D721Med (cell line): ENCODE results near the gene IDI1.

Experiments used
- DNase-seq: peaks from one replicate; pipeline ENCODE4 v3.0.0; 2011; ENCODE audit warnings: low spot score; ENCODE audit not compliant: insufficient read length
- FAIRE-seq: peaks from 2 replicates; lab custom pipeline; 2011; peaks lifted over from hg19 to GRCh38; lab: Jason Lieb, UNC
- TF ChIP-seq, protein P1 (sequence below): IDR thresholded peaks from 2 replicates; pipeline ENCODE4 v1.5.1; 2012; ENCODE audit warnings: mild to moderate bottlenecking, control low read depth; ENCODE audit not compliant: insufficient read depth; ENCODE audit errors: missing control alignments

IDI1 gene

DNA sequence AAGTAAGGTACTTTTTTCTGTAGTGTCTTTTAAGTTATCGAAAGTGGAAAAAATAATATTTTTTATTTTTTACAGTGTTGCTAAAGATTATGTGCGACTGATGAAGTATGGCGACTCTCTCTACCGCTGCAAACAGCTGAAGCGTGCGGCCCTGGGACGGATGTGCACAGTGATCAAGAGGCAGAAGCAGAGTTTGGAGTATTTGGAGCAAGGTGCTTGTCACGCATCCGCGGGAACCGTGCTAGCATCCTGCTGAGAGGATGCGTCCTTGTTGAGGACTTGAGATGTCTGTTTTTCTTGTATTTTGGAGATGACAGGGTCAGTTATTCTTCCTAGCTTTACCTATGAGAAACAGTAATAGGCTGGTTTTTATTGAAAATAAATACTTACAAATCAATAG lies 52.9 kb downstream of the IDI1 start:
- TF ChIP-seq, protein P1, sequence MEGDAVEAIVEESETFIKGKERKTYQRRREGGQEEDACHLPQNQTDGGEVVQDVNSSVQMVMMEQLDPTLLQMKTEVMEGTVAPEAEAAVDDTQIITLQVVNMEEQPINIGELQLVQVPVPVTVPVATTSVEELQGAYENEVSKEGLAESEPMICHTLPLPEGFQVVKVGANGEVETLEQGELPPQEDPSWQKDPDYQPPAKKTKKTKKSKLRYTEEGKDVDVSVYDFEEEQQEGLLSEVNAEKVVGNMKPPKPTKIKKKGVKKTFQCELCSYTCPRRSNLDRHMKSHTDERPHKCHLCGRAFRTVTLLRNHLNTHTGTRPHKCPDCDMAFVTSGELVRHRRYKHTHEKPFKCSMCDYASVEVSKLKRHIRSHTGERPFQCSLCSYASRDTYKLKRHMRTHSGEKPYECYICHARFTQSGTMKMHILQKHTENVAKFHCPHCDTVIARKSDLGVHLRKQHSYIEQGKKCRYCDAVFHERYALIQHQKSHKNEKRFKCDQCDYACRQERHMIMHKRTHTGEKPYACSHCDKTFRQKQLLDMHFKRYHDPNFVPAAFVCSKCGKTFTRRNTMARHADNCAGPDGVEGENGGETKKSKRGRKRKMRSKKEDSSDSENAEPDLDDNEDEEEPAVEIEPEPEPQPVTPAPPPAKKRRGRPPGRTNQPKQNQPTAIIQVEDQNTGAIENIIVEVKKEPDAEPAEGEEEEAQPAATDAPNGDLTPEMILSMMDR = no peak
- FAIRE-seq (no peak), DNase-seq (no peak)

DNA sequence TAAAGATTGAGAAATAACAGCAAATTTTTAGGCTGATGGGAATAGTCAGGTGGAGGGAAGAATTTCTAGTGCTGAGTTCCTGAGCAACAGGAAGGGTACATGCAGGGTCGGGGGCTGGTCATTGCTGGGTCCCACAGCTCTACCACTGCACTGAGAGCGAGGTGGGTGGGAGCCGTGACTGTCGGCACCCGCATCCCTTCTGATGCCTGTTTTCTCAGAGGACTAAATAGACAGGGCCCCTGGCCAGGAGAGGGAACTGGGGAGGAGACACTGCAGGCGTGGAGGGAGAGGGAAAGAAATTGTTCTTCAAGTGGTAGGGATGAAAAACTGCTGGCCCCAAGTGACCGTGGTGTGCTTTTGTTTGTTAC lies 53.4 kb downstream of the IDI1 start:
- FAIRE-seq (no peak), DNase-seq (no peak)
- TF ChIP-seq, protein P1 = no peak

DNA sequence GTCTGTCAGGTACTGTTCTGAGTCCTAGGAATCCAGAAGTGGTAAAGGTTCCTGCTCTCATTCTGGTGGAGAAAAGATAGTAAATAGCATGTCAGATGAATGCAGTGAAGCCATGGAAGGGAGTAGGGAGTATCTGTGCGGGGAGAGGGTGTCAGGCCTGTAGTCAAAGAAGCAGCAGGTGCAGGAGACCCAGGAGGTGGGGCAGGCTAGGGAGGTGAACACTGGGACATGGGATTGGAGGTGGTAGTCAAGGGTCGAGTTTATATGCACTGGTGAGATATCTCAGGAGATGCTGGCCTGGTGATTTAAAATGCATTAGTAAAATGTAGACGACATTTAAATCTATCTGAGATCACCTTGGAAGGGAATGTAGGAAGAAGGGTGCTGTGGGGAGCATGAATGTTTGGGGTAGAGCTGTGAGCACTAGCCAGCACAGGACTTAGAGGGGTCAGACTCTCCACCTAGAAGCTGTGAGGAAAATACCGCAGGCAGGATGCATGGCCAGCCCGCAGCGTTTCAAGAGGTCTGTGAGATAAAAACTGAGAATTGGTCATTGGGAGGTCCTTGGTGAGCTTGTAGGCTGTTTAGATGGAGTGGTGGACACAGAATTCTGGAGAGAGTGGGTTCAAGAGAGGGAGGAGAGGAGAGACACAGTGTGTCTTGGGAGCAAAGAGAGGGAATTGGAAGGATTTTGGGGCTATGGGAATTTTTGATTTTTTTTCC lies 53.9 kb downstream of the IDI1 start:
- DNase-seq (no peak), FAIRE-seq (no peak)

DNA sequence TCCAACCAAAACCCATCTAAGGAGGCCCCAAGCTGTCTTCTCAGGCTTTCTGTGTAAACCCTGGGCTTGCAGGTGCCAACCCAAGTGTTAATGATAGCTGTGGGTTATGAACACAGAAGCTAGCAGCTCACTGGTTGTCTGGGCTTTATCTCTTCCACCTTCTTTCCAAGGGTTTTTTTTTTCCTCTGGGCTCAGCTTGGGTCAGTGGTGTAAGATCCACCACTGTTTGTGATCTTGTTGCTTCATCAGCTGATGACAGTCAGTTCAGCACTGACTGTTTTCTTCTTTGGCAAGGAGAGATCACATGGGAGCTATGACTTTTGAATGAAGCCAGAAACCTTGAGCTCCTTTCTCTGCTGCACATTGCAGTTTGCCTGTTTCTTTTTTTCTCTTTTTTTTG lies 56.0 kb downstream of the IDI1 start:
- TF ChIP-seq, protein P1 = no peak
- FAIRE-seq = no peak

More for the DNA sequence above, 53.9 kb downstream of the IDI1 start:
- TF ChIP-seq, protein P1 = no peak

DNA sequence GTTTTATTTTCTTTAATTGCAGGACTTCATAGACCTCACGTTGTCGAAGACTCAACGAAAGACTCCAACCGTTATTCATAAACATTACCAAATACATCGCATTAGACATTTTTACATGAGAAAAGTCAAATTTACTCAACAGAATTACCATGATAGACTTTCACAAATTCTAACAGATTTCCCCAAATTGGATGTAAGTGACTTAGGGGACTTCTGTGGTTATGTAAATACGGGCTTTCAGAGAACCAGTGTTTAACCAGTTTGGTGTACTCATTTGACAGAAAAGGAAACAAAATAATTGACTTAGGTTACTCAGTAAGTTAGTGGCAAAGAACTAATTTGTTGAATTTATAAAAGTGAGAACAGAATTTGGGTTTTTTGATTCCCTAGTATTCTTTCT lies 56.5 kb downstream of the IDI1 start:
- TF ChIP-seq, protein P1 = no peak
- DNase-seq (no peak), FAIRE-seq (no peak)

More for the DNA sequence above, 56.0 kb downstream of the IDI1 start:
- DNase-seq = no peak

DNA sequence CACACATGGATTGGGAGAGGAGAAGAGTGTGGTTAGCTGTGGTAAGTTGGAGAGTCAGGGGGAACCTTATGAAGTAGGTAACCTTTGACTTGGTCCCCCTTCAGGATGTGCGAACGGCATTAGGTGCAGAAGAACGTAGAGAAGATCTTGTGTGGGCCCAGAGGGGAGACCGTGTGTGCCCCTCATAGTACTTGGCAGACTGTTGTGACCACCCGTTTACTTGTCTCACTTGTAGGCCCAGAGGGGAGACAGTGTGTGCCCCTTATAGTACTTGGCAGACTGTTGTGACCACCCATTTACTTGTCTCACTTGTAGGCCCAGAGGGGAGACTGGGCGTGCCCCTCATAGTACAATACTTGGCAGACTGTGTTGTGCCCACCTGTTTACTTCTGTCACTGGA lies 58.1 kb downstream of the IDI1 start:
- FAIRE-seq = no peak
- no peak for DNase-seq
- TF ChIP-seq, protein P1 = no peak
